K562 (cell line): ENCODE results near the gene ORAI2. TPM values are rescaled to one million over a fixed set of nuclear protein-coding genes. Genes with fewer than 3 reads are reported as not detected.

ENCODE experiments used
- CBX2 ChIP-seq: fragments of 200-600 bp; sonication (generic); IDR thresholded peaks from one replicate; pipeline ENCODE4 v1.6.1; 2012; ENCODE audit warnings: mild to moderate bottlenecking, low read length, inconsistent platforms; ENCODE audit not compliant: insufficient read depth, poor library complexity, severe bottlenecking
- CHD1 ChIP-seq: fragments of 200-600 bp; sonication (generic); IDR thresholded peaks from one replicate; pipeline ENCODE4 v1.6.1; 2012; ENCODE audit warnings: mild to moderate bottlenecking, moderate library complexity, low read length, inconsistent platforms
- EP400 ChIP-seq: fragments of 450-650 bp; IDR thresholded peaks from 2 replicates; pipeline ENCODE4 v1.6.1; 2017; ENCODE audit warnings: antibody characterized with exemption, mild to moderate bottlenecking, moderate library complexity
- GATAD2A ChIP-seq: fragments of 450-650 bp; IDR thresholded peaks from 2 replicates; pipeline ENCODE4 v1.6.1; 2017
- HCFC1 ChIP-seq: IDR thresholded peaks from 2 replicates; pipeline ENCODE4 v1.6.1; 2012; ENCODE audit warnings: low read depth, low read length, improper control_type of control experiment
- KAT2B ChIP-seq: IDR thresholded peaks from one replicate; pipeline ENCODE4 v1.6.1; 2012; ENCODE audit warnings: low read depth, mild to moderate bottlenecking, control low read depth, inconsistent platforms, low read length, moderate library complexity
- L3MBTL2 ChIP-seq: fragments of 450-650 bp; IDR thresholded peaks from 2 replicates; pipeline ENCODE4 v1.6.1; 2016; ENCODE audit warnings: mild to moderate bottlenecking, moderate library complexity
- NR2F6 ChIP-seq: fragments of 450-650 bp; formaldehyde crosslinking; IDR thresholded peaks from 2 replicates; pipeline ENCODE4 v1.4.0; 2020; ENCODE audit warnings: mild to moderate bottlenecking
- RBM17 ChIP-seq: fragments of 200-400 bp; formaldehyde crosslinking; IDR thresholded peaks from 2 replicates; pipeline ENCODE4 v1.6.1; 2017; ENCODE audit warnings: low read depth, mild to moderate bottlenecking, low read length, borderline replicate concordance
- SAP30 ChIP-seq: fragments of 200-600 bp; sonication (generic); IDR thresholded peaks from 2 replicates; pipeline ENCODE4 v1.6.1; 2012; ENCODE audit warnings: borderline replicate concordance, low read depth, mild to moderate bottlenecking, moderate library complexity, low read length, control low read depth, inconsistent platforms; ENCODE audit not compliant: insufficient read depth, poor library complexity, severe bottlenecking
- SIRT6 ChIP-seq: IDR thresholded peaks from one replicate; pipeline ENCODE4 v1.6.1; 2012; ENCODE audit warnings: low read depth, mild to moderate bottlenecking, control low read depth, inconsistent platforms, low read length, moderate library complexity
- SIX5 ChIP-seq, 2 experiments: IDR thresholded peaks; 2 replicates each; pipeline ENCODE4 v1.6.1; 2011; ENCODE audit warnings: low read length in 2 of 2, borderline replicate concordance in 1 of 2, low read depth in 1 of 2, mild to moderate bottlenecking in 1 of 2, moderate library complexity in 1 of 2; ENCODE audit not compliant: insufficient read depth in 1 of 2
- SMAD3 ChIP-seq: fragments of 450-650 bp; formaldehyde crosslinking; conservative IDR thresholded peaks from 2 replicates; pipeline ENCODE4 v1.4.0; 2020; ENCODE audit warnings: mild to moderate bottlenecking
- STAT5B ChIP-seq: fragments of 250-450 bp; sonication (Bioruptor Pico); IDR thresholded peaks from 2 replicates; pipeline ENCODE4 v1.8.0; 2021; ENCODE audit warnings: mild to moderate bottlenecking, inconsistent platforms
- ZNF121 ChIP-seq: sonication (generic); formaldehyde crosslinking; conservative IDR thresholded peaks from 2 replicates; pipeline ENCODE4 v1.8.0; 2022; ENCODE audit warnings: missing genetic modification reagents
- ZNF146 ChIP-seq: IDR thresholded peaks from one replicate; pipeline ENCODE4 v1.6.1; 2018; ENCODE audit warnings: missing compliant biosample characterization; ENCODE audit not compliant: unreplicated experiment
- ZNF445 ChIP-seq: fragments of 250-450 bp; sonication (Bioruptor Pico); IDR thresholded peaks from 2 replicates; pipeline ENCODE4 v1.4.0; 2020; ENCODE audit warnings: low read depth, mild to moderate bottlenecking, moderate library complexity
- ZNF696 ChIP-seq: fragments of 250-450 bp; sonication (Bioruptor Pico); conservative IDR thresholded peaks from 2 replicates; pipeline ENCODE4 v1.4.0; 2020; ENCODE audit warnings: mild to moderate bottlenecking, moderate library complexity
- polyA plus RNA-seq, 8 experiments: library from polyadenylated mRNA; depleted of rRNA in 4 of 8; stranded (reverse) in 5 of 8; unstranded in 3 of 8; fragments of >200 nt; fragmentation: Nextera tagmentation in 2 of 8; fragmentation: Illumina TruSeq in 1 of 8; extraction: Ambion mirVana in 2 of 8; extraction: Trizol in 1 of 8; gene quantifications; 2 replicates each; pipeline versions ENCODE4 v1.2.1 to v1.2.3, GENCODE V29; 2011 to 2014; ENCODE audit warnings: inconsistent platforms in 1 of 8, missing spikeins in 1 of 8
- total RNA-seq, 7 experiments: library from RNA; depleted of rRNA in 6 of 7; stranded (reverse); fragments of >200 nt in 6 of 7; fragmentation: Illumina TruSeq in 2 of 7; extraction: Trizol in 2 of 7; gene quantifications; 2 replicates each; pipeline versions ENCODE4 v1.2.1 to v1.2.3, GENCODE V29; 2011 to 2021; ENCODE audit warnings: low replicate concordance in 1 of 7
- TF ChIP-seq, protein P1 (sequence below): sonication (generic); formaldehyde crosslinking; IDR thresholded peaks from 2 replicates; pipeline ENCODE4 v1.8.0; 2022; ENCODE audit warnings: missing genetic modification reagents, mild to moderate bottlenecking, moderate library complexity, borderline replicate concordance
- TF ChIP-seq, protein P2 (sequence below): fragments of 150-350 bp; conservative IDR thresholded peaks from 2 replicates; pipeline ENCODE4 v1.6.1; 2014; ENCODE audit warnings: low read length
- TF ChIP-seq, protein P3 (sequence below): sonication (generic); formaldehyde crosslinking; IDR thresholded peaks from 2 replicates; pipeline ENCODE4 v1.8.0; 2022; ENCODE audit warnings: missing genetic modification reagents, mild to moderate bottlenecking, borderline replicate concordance
- TF ChIP-seq, protein P4 (sequence below): fragments of 450-650 bp; formaldehyde crosslinking; IDR thresholded peaks from 2 replicates; pipeline ENCODE4 v1.4.0; 2020; ENCODE audit warnings: mild to moderate bottlenecking, moderate library complexity

ORAI2 gene
- total and polyA plus RNA-seq, 9 of the 15 experiments (the other 6 are each of a cell fraction or from before 2014, with no cell fraction given): 1.1 to 27.7 (median 9.2) TPM

DNA sequence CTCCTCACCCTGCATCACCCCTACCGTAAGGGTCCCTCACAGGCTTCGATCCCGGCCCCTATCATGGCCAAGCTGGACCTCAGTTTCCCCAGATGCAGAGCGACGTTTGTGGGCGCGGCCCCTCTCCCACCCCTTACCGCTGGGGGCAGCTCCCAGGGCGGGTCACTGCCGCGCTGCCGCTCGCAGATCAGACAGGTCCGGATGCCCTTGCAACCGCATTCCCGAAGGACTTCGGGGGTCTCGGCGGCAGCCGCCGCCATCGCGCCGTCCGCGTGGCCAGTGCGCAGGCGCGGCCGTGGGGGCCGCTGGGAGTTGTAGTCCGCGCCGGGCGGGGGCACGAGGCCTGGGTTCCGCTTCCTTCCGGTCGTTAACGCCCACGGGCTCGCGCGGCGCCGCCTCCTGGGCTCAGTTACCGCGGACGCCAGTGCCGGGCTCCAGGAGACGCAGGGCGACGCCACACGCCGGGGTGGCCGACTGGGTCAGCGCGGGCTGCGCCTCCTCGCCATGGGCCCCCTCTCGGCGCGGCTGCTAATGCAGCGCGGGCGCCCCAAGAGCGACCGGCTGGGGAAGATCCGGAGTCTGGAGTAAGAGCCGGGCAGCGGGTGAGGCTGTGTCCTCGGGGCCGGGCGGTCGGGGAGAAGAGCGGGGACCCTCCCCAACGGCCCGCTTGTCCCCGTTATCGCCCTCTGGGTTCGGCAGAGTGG, 31.4 kb downstream of the ORAI2 start, which contains the start of the genes ALKBH4 and LRWD1 (continued):
- TF ChIP-seq STAT5B: no peak
- TF ChIP-seq KAT2B: peak; percentile 28
- no peak for TF ChIP-seq SMAD3 (CRISPR knock-in tag)
- peak; percentile 99 for TF ChIP-seq HCFC1
- peak; percentile 87 for TF ChIP-seq L3MBTL2
- no peak for TF ChIP-seq RBM17
- TF ChIP-seq, protein P1, sequence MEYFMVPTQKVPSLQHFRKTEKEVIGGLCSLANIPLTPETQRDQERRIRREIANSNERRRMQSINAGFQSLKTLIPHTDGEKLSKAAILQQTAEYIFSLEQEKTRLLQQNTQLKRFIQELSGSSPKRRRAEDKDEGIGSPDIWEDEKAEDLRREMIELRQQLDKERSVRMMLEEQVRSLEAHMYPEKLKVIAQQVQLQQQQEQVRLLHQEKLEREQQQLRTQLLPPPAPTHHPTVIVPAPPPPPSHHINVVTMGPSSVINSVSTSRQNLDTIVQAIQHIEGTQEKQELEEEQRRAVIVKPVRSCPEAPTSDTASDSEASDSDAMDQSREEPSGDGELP (CRISPR knock-in tag): peak; percentile 80
- TF ChIP-seq, protein P2, sequence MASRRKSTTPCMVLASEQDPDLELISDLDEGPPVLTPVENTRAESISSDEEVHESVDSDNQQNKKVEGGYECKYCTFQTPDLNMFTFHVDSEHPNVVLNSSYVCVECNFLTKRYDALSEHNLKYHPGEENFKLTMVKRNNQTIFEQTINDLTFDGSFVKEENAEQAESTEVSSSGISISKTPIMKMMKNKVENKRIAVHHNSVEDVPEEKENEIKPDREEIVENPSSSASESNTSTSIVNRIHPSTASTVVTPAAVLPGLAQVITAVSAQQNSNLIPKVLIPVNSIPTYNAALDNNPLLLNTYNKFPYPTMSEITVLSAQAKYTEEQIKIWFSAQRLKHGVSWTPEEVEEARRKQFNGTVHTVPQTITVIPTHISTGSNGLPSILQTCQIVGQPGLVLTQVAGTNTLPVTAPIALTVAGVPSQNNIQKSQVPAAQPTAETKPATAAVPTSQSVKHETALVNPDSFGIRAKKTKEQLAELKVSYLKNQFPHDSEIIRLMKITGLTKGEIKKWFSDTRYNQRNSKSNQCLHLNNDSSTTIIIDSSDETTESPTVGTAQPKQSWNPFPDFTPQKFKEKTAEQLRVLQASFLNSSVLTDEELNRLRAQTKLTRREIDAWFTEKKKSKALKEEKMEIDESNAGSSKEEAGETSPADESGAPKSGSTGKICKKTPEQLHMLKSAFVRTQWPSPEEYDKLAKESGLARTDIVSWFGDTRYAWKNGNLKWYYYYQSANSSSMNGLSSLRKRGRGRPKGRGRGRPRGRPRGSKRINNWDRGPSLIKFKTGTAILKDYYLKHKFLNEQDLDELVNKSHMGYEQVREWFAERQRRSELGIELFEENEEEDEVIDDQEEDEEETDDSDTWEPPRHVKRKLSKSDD: no peak; the same call in 1 of the 2 replicates
- no peak for TF ChIP-seq ZNF445 (CRISPR knock-in tag)
- TF ChIP-seq, protein P3, sequence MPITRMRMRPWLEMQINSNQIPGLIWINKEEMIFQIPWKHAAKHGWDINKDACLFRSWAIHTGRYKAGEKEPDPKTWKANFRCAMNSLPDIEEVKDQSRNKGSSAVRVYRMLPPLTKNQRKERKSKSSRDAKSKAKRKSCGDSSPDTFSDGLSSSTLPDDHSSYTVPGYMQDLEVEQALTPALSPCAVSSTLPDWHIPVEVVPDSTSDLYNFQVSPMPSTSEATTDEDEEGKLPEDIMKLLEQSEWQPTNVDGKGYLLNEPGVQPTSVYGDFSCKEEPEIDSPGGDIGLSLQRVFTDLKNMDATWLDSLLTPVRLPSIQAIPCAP: no peak
- no peak for TF ChIP-seq CHD1
- TF ChIP-seq SAP30: peak; percentile 74
- TF ChIP-seq GATAD2A: 0 out of 2 replicates have a peak, but pooled peaks have one; percentile 13
- TF ChIP-seq NR2F6 (CRISPR knock-in tag): 0 out of 2 replicates have a peak, but pooled peaks have one; percentile 18
- TF ChIP-seq ZNF696: no peak
- TF ChIP-seq SIX5 (IDR thresholded peaks at IDR 0.05; ENCODE audit: borderline replicate concordance in 1 of 2, insufficient read depth in 1 of 2, low read depth in 1 of 2, low read length in 2 of 2): peak; percentile 90
- TF ChIP-seq, protein P4, sequence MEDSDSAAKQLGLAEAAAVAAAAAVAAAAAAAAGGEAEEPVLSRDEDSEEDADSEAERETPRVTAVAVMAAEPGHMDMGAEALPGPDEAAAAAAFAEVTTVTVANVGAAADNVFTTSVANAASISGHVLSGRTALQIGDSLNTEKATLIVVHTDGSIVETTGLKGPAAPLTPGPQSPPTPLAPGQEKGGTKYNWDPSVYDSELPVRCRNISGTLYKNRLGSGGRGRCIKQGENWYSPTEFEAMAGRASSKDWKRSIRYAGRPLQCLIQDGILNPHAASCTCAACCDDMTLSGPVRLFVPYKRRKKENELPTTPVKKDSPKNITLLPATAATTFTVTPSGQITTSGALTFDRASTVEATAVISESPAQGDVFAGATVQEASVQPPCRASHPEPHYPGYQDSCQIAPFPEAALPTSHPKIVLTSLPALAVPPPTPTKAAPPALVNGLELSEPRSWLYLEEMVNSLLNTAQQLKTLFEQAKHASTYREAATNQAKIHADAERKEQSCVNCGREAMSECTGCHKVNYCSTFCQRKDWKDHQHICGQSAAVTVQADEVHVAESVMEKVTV: no peak
- no peak for TF ChIP-seq ZNF121 (CRISPR knock-in tag)
- TF ChIP-seq SIRT6: no peak
- TF ChIP-seq CBX2: no peak
- peak; percentile 77; the same call in 1 of the 2 replicates for TF ChIP-seq EP400
- no peak for TF ChIP-seq ZNF146 (CRISPR knock-in tag)
